NCI-H524 (cell line): ENCODE measurements around the gene EOLA1.
"Not testable (repeated sequence)": the region's sequence is repeated elsewhere in the genome, so short reads cannot be mapped to it uniquely, and the experiment has no call there.

Experiments
- DNase-seq, 2 experiments: peaks; one replicate each; lab custom pipeline; 2025; lab: John Stamatoyannopoulos, UW

Gene EOLA1

DNA sequence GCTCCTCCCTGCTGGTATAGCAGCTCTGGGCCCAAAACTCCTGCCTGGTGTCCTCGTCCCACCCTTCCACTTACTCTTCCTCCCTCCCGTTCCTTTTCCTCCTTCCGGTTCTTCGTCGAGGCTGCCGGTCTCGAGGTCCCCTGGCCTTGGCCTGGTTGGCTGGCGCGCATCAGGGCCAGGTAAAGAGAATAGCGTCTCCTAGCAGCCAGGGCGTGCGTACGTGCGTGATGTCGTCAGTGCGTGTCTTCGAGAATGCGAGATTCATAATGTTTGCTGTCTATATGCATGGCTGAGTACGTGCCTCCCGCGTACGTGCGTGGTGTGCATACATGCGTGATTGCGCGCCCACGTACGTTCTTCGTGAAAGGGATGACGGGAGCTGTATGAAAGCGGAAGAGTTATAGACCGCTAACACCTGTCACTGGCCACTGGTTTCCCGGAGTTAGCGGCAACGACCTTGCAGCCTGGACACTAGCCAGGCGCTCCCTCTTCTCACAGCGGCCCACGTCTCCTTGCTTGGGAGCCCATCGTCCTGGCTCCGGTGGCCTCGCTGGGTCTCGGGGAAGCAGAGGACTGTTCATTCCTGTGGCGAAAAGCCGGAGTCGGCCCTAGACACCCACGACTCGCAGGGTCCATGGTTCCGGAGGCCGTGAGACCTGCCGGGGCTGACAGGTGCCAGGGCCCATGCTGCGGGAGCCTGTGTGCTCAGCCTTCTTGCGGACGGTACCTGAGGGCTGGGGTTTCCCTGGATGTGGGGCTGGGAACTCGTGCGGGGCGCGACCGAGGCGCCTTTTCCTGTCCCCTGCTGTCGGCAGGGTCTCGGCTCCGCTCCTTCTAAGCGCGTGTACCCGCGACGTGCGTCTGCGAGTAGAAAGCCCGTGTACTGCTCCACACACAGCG lies at the start of gene EOLA1:
TSS of gene EOLA1 (plus strand) at position 392 of the 900 bp plus-strand sequence. CDS start 4,619 bp downstream, outside the sequence.
- peak; percentile 95 to 97 for DNase-seq

DNA sequence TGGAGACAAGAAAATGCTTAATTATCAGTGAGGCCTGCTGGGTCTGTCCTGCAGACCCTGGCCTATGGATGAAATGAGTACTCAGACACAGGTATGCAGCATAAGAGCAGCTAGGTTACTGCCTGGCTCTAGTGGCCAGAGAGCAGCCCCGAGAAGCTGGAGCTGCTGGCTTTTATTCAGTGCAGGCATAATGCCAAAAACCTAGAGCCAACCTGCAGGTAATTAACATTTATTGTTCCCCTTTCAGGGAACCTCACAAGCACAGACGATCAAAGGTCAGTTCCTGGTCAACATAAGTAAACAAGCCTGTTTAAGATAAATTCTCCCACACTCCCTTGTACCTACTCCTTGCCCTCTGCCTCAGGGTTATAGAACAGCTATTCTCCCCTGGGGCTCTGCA lies 49.0 kb upstream of the EOLA1 start:
- DNase-seq = no peak

DNA sequence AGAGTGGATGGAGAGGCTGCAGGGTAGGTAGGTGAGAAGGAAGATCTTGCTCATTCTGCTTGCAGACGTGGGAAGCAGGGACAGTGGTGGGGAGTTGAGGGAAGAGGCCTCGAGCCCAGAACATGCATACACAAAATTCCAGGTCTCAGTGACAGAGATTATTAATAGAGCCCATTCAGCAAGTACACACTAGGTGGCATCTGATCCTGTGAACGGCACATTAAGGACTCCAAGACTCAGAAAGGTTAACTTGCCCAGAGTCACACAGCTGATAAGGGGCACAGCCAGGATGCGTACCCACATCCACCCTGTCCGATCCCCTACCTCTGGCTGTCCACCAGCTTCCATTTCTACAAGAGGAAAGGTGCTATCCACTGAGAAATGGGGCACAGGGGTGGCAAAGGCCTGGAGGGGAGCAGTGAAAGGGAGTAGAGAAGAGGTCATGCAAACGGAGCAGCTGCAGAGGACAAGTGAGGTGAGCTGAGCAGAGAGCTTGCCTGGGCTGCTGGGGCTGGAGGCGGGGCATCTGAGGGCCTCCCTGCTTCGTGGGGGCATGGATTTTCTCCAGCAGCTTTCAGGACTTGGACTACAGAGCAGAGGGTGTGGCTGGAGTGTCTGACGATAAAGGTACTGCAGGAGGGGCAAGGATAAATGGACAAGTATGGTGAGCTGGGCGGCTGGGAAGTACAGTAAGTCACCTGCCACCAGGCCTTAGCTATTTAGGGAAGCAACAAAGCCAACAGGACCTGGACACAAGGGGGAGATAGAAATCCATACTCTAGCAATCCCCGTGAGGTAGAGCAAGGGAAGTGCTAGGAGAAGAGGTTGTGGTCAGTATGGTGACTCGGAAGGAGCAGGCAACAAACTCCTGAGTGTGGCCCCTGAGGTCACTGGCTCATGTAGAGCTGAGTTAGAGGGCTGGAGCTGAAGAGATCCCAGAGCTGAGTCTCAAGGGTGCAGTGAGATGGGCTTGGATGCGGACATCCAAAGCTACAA lies 46.9 kb upstream of the EOLA1 start:
- no peak for DNase-seq

DNA sequence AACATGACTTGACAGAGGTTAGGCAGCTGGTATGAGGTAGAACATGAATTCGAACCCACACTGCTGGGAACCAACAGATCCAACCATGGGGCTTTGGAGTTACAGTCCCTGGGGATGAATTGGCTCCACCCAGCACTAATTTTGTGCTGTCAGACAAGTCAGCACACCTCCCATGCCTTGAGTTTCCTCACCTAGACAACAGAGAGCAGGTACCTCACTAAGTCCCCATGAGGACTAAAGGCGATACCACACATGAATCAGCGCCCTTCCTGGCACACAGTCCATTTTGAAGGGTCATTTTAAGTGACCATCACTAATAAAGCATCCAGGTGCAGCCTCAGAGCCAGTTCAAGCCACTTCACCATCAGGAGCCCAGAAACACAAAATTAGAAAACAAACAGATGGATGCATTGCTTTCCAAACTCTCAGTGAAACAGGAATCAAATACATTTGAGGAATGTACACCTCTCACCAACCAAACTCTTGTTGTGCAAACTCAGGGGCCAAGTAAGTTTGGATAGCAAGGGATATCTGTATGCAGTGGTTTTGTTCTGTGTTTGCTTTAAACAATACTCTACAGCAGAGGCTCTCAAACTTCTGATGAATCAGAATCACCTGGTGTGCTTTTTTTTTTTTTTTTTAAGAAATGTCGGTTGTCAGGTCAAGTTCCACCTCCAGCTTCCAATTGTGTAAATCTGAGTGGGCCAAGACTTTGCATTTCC lies 45.8 kb upstream of the EOLA1 start:
- DNase-seq = no peak

DNA sequence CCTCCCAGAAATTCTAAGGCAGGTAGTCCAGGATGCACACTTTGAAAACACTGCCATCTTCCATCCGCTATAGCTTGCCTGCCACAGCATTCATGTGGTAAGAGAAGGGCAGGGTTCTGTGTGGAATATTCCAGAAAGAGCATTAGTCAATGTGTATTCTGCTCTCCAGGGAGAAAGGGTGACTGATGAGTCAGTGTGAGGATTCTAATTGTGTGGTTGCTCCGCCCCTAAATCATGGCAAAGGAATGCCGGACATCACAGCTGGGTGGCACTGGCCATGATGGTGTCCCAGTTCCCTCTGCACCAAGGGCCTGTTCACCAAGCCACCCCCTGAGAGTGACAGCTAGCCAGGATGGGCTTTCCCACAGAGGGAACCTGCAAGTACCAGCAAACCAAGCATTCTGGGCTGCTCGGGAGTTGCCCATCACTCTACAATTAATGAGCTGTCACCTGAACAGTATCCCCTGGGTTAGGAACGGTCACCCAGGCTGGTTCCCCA lies 45.2 kb upstream of the EOLA1 start:
- DNase-seq = no peak

DNA sequence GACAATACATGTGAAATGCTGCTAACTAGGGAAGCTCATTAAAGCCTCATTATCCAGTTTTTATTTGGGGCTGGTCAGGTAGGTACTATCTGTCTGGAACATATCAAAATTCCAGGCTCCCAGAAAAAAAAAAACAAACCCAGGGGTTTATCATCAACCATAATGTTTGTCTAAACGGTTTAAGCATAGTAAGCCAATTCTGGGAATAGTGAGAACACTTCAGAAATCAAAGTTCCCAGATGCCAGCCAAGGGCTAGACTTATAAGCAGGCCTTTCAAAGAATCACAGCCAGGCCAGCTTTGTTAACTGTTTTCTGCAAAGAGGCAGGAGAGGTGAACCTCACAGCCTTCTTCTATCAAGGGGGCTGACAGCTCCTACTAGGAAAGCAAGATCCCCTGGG lies 43.8 kb upstream of the EOLA1 start:
- no peak for DNase-seq

DNA sequence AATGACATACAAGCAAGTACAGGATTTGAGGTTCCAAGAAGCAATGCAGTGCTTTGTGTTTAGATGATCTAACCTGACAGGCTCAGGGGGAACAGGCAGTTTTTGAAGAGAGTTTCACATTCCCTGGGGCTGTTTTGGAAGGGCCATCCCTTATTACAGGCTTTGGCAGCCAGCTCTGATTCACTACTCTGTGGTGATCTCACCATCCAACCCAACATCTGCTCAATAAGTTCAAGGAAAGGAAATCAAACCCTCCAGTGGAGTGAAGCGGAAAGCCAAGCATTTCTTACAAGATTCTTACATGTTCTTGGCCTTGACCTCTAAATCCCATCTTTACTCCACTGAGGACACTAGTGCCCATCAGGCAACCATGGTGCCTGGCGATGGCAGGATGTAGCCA lies 43.2 kb upstream of the EOLA1 start:
- no peak for DNase-seq

DNA sequence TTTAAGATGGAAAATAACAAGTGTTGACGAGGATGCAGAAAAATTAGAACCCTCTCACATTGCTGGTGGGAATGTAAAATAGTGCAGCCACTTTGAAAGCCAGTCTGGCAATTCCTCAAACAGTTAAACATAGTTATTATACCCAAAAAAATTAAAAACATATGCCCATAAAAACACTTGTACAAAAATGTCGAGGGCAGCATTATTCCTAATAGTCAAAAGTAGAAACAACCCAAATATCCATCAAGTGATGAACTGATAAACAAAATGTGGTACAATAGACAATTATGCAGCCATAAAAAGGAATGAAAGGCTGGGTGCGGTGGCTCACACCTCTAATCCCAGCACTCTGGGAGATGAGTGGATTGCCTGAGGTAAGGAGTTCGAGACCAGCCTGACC lies 42.0 kb upstream of the EOLA1 start:
- DNase-seq = no peak

DNA sequence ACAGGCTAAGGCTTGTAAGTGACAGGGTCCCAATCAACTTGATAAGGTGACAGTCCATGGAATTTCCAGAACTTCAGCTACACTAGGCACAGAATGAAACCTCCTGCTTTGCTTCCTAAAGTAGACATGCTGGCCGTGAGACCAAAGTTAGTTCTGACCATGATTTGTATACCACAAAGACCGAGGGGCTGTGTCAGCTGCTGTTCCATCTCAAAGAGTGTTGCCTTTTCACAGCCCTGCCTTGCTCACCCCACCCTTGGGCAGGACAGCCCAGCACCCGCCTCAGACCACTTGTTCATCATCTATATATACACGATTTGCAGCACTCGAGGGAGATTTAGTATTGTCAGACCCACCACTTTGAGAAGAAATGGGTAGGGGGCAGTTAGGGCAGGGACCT lies 41.0 kb upstream of the EOLA1 start:
- no peak for DNase-seq

DNA sequence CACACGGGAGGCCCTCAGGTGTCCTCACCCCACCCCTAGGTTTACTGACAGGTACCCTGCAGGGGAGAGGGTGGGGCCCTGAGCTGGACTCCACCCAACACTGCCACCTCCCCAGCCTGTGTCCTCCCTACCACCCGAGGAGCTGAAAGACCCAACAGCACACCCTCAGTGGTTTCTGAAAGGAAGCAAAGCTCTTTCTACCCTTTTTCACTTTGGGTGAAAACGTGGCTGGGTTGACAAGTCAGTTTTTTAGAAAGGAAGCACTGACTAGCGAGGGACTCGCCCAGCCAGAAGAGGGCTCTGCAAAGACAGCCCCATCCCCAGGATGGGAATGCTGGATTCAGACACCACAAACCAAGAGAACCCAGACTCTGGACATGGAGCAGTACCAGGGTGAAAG lies 37.9 kb upstream of the EOLA1 start:
- not testable (repeated sequence) for DNase-seq

DNA sequence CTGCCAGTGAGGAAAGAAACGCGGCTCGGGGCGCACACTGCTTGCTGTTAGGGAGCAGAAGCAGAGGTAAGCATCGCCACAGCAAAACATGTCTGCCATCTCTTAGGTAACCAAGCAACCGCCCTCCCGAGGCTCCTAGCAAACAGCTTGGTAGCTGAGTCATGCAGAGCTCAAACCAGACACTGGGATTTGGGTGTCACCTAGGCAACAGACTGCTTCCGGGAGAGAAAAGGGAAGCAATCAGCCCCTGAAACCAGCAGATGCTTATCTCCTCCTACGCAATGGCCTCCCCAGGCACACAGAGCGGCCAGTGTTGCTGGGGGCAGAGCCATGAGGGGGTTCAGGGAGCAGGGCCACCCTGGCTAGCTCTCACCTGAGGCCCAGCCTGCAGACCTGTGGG lies 37.4 kb upstream of the EOLA1 start:
- DNase-seq = peak in 1 of 2 experiments; percentile 59

DNA sequence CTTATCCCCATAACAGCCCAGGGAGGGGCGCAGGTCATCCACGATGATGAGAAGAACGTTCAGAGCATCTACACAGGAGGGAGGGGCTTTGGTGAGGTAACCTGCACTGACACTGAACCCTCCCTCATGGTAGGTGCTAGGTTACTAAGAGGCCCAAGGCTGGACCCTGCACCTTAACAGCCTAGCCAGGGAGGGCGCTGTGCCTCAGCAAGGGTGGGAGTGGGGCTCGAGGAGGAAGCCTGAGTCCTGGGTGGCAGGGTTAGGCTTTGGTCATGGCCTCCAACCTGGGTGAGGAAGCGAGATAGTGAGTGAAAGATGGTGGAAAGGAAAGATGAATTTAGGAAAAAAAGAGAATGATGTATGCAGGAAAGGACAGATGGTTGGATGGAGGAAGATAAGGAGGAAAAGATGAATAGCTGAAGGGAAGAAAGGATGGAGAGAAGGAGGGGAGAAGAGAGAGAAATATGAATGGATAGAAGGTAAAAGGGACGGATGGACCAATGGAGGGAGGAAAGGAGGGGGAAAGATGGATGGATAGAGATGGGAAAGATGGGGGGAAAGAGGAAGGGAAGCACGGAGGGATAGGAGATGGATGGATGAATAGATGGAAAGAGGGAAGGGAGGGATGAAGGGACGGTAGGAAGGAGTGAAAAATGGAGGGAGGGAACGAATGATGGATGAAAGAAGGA lies 36.4 kb upstream of the EOLA1 start:
- peak; percentile 25 to 54 for DNase-seq

DNA sequence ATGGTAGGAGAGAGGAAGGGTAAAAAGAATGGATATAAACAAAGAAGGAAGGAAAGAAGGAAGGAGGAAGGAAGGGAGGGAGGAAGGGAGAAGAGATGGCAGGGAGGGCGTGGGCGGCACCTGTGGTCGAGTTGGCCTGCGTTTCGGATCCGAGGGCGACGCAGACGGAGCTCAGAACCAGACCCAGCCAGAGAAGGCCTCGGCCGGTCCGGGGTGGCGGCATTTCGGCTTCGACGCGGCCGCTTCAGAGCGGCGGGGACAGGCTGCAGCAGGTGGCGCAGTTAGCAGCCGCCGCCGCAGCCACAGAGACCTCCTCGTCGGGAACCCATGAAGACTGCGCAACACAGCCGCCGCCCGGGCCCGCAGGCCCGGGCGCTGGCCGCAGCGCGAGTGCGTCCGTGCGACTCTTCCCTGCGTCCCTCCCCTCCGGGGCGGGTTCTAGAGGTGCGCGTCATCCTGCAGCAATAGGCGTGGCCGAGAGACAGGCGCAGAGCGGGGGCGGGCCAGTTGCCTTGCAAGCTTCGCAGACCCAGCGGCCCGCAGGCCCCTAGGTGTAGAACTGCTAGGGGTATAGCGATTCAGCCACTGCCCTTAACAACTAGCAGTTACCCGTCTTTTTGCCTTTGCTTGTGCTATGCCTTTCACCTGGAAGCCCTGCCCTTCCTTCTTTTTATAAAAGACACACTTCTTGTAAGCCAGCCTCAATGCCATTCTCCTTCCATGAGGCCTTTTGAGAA lies 35.7 kb upstream of the EOLA1 start, which contains the start of gene IDS:
TSS of gene IDS (minus strand) at position 392 of the 737 bp plus-strand sequence. CDS start at position 223, 169 bp downstream.
- peak; percentile 87 to 92 for DNase-seq

DNA sequence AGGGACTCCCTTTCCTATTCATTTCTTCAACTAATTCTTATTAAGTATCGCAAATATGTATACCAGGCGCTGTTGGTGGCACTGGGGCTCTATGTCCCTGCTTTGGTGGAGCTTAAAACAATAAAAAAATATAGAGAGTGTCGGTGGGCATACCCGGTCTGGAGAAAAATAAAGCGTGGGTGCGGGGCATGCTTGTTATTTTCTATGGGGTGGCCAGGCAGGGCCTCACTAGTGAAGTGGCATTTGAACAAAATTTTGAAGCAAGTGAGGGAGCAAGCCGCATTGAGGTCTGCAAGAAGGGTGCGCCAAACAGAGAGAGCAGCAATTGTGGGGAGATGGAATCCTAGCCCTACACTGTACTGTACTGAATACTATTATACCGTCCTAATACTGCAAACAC lies 35.1 kb upstream of the EOLA1 start:
- DNase-seq = no peak

DNA sequence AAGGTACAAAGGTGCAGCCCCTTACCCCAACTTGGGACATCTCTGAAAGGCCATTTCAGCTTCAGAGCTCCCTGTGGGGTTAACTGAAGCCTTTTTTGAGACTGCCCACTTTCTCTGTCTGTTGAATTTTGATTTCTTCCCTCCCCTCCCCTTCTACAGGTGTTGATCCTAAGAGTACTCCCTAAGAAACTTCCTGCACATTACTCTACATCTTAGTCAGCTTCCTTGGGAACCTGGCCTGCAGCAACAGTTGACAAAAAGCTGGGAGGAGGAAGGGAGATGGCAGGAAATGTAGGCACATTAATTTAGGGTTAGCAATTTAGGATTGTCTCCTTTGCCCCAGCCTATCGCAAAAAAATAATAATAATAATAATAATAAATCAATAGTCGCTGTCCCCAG lies 34.5 kb upstream of the EOLA1 start:
- DNase-seq = no peak

DNA sequence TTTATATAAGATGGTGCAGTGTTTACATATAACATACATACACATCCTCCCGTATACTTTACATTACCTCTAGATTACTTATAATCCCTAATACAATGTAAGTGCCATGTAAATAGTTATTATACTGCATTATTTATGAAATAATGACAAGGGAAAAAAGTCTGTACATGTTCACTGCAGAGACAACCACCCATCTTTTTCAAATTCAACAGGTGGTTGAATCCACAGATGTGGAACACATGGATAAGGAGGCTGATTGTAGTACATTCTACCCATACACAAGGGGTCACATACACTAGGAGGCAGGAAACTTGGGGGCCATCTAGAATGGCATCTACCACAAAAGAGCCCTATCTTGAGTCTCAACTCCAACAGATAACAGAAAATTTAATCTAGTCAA lies 32.3 kb upstream of the EOLA1 start:
- DNase-seq = no peak

DNA sequence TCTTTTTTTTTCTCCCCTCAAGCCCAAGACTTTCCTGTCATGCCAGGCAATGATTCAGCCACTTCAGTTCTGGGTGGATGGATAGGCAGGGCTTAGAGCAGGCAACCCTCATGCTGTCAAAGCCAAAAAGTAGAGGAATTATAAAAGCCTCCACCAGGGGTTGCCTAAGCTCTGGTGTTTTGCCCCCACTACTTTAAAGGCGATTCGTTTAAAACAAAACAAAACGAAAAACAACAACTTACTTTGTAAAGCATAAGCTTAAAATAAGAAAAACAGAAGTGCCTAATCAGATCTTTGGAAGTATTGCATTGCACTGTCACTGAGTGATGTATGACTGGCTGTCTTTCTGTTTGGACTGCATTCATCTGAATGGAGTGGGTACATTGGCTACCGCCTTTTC lies 30.4 kb upstream of the EOLA1 start:
- no peak for DNase-seq

DNA sequence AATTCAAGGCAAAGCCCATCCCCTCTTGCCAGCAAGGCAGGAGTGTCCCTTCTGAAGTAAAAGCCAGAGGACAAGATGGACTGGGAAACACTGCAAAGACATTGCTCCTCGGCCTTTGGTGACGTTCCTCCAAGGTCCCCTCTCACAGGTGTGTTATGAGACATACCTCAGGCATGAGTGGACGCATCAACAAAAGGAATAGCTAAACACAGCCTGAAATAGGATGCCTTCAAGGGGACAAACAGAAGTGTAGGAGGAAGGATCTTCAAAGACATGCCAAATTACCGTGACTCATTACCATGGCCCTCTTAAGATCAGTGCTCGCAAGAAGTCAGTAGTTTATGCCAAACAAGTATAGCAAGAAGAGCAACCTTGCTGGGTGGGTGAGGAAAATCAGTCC lies 29.7 kb upstream of the EOLA1 start:
- no peak for DNase-seq

DNA sequence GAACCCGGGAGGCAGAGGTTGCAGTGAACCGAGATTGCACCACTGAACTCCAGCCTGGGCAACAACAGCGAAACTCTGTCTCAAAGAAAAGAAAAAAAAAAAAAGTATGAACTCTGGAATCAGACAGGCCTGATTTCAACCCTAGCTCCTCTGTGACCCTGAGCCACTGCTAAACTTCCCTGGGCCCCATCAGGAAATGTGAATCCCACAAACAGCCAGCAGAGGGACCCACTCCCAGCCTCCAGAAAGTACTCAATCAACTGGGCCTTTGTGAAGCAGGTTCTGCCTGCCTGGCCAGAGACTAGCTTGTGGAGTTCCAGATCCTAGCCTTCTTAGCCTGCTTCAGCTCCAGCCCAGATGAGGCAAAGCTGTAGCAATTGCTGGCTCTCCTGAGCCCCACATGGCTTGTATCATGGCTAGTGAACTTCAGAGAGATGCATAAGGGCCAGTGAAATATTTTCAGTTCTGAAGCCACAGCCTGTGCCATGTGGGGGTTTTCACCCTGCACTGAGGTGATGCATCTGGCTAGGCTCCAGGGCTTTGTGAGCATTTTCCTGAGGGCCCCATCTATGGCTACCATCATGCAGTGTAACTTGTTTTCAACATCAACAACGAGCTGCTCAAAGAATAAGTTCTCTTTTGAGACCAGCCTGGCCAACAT lies 28.5 kb upstream of the EOLA1 start:
- DNase-seq = peak; percentile 36 to 56
